Body of pancreas (tissue), 4 donors: ENCODE data around the gene CLEC4M.

Experiments used
- POLR2A ChIP-seq, 3 donors: fragments of 450-650 bp; IDR thresholded peaks; one replicate each; pipeline ENCODE4 v1.6.1; 2016; ENCODE audit warnings: antibody characterized with exemption in 3 of 3, mild to moderate bottlenecking in 2 of 3
- TF ChIP-seq, protein P1 (sequence below), 7 experiments: fragments of 450-650 bp in 4 of 7; fragments of 200-600 bp in 3 of 7; sonication (generic) in 3 of 7; IDR thresholded peaks; one replicate each; pipeline ENCODE4 v1.5.1; 2016 to 2019; ENCODE audit warnings: antibody characterized with exemption in 7 of 7

DNA sequence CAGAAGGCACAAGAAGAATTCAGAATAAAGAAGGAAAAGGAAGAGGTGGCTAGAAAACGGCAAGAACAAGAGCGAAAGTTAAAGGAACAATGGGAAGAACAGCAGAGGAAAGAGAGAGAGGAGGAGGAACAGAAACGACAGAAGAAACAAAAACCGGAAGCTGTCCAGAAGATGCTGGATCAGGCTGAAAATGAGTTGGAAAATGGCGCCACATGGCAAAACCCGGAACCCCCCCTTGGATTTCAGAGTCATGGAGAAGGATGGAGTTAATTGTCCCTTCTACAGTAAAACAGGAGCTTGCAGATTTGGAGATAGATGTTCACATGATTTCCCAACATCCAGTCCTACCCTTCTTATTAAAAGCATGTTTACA, 22.4 kb upstream of the CLEC4M start:
- TF ChIP-seq, protein P1, sequence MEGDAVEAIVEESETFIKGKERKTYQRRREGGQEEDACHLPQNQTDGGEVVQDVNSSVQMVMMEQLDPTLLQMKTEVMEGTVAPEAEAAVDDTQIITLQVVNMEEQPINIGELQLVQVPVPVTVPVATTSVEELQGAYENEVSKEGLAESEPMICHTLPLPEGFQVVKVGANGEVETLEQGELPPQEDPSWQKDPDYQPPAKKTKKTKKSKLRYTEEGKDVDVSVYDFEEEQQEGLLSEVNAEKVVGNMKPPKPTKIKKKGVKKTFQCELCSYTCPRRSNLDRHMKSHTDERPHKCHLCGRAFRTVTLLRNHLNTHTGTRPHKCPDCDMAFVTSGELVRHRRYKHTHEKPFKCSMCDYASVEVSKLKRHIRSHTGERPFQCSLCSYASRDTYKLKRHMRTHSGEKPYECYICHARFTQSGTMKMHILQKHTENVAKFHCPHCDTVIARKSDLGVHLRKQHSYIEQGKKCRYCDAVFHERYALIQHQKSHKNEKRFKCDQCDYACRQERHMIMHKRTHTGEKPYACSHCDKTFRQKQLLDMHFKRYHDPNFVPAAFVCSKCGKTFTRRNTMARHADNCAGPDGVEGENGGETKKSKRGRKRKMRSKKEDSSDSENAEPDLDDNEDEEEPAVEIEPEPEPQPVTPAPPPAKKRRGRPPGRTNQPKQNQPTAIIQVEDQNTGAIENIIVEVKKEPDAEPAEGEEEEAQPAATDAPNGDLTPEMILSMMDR (IDR thresholded peaks at IDR 0.05) = no peak
- no peak for TF ChIP-seq POLR2A (IDR thresholded peaks at IDR 0.05)
